ENCODE data around the gene FREY1.

DNA sequence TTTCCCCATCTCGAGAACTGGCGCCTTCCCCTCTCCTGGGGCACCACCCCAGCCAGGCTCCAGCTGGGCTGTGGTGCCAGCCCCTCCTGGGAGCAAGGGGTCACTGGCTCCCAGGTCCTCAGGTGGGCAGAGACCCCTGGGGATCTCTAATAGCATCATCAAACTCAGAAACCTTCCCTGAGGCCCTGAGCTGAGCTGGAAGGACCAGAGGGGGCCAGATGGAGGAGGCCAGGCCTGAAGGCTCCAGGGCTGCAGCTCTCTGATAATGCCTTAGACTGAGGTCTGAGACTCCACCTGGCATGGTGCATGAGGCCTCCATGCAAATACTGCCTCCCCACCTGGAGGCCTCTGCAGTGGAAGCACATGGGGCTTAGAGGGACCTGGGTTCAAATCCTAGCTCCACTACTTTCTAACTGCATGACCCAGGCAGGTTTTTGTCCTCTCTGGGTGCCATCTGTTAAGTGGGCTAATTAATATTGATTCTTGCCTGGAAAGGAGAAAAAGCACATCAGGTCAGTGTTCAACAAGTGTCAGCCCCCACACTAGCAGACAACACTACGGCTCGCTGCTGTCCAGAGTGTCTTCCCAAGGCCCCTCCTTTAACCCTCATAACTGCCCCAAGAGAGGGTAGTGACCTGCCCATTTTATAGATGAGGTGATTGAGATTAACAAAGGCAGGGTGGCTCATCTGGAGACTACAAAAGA is 20.1 kb downstream of the FREY1 start:
- TF ChIP-seq CTCF (IDR thresholded peaks at IDR 0.05) (no peak), POLR2AphosphoS5 (IDR thresholded peaks at IDR 0.05) (no peak)

Data from stomach (tissue), 4 donors.